IMR-90 (cell line): ENCODE results near the gene GPX4. TPM values are rescaled to one million over a fixed set of nuclear protein-coding genes. Genes with fewer than 3 reads are reported as not detected.
A peak's percentile ranks its signal among the peaks of the same experiment; 100 is the strongest.

Experiments
- ATAC-seq: fragments of 200-7000 bp; cut with Tn5 transposase; 2 replicates; pipeline ENCODE4 v1.9.1; 2020; ENCODE audit warnings: low read depth, mild to moderate bottlenecking, moderate library complexity
- BruUV-seq: library from RNA; stranded (reverse); fragments of 400-500 nt; replicated peaks from 2 replicates; lab custom pipeline; 2021; lab: Mats Ljungman, UMichigan
- CTCF ChIA-PET: fragments of 300-600 bp; formaldehyde crosslinking; extraction: SDS; loops from one replicate; lab custom pipeline; 2021; ENCODE audit warnings: antibody characterized with exemption; lab: Yijun Ruan, JAX
- POLR2A ChIA-PET: fragments of 300-600 bp; sonication (Branson Sonifier 250); formaldehyde crosslinking; loops from one replicate; lab custom pipeline; 2022; ENCODE audit warnings: antibody characterized with exemption; ENCODE audit not compliant: unreplicated experiment; lab: Charles Lee
- DNase-seq: peaks from one replicate; pipeline ENCODE4 v3.0.0; 2013
- H2AFZ ChIP-seq: replicated peaks from 2 replicates; pipeline ENCODE3; 2013; ENCODE audit warnings: low read length, mild to moderate bottlenecking; ENCODE audit not compliant: poor library complexity
- H2AK5ac ChIP-seq: 2 replicates; pipeline ENCODE4 v1.6.1; 2013; ENCODE audit warnings: low read depth, low read length, inconsistent platforms
- H2AK9ac ChIP-seq: replicated peaks from 2 replicates; pipeline ENCODE3; 2013; ENCODE audit warnings: mild to moderate bottlenecking, low read depth, low read length, moderate library complexity; ENCODE audit not compliant: poor library complexity
- H2BK120ac ChIP-seq: 2 replicates; pipeline ENCODE4 v1.6.1; 2013; ENCODE audit warnings: low read depth, low read length, inconsistent platforms
- H2BK15ac ChIP-seq: 3 replicates; pipeline ENCODE4 v1.6.1; 2013; ENCODE audit warnings: low read depth, low read length, inconsistent platforms
- H2BK20ac ChIP-seq: 2 replicates; pipeline ENCODE4 v1.6.1; 2013; ENCODE audit warnings: low read depth, mild to moderate bottlenecking, inconsistent platforms, low read length, moderate library complexity
- H2BK5ac ChIP-seq: 2 replicates; pipeline ENCODE4 v1.6.1; 2013; ENCODE audit warnings: mild to moderate bottlenecking, low read depth, low read length, inconsistent platforms; ENCODE audit not compliant: poor library complexity, severe bottlenecking
- H3K14ac ChIP-seq: replicated peaks from 2 replicates; pipeline ENCODE4 v1.6.1; 2013; ENCODE audit warnings: low read depth, low read length, inconsistent platforms
- H3K18ac ChIP-seq: 2 replicates; pipeline ENCODE4 v1.6.1; 2013; ENCODE audit warnings: low read depth, low read length, control low read depth
- H3K23ac ChIP-seq: 2 replicates; pipeline ENCODE4 v1.6.1; 2013; ENCODE audit warnings: low read depth, low read length, inconsistent platforms
- H3K27ac ChIP-seq: 2 replicates; pipeline ENCODE4 v1.5.1; 2013; ENCODE audit warnings: mild to moderate bottlenecking, control low read depth, low read length; ENCODE audit not compliant: insufficient read depth
- H3K27me3 ChIP-seq: 2 replicates; pipeline ENCODE4 v1.6.1; 2013; ENCODE audit warnings: low read length; ENCODE audit not compliant: control insufficient read depth, insufficient read depth
- H3K36me3 ChIP-seq: 2 replicates; pipeline ENCODE4 v1.6.1; 2013; ENCODE audit warnings: low read length, mixed read lengths; ENCODE audit not compliant: control insufficient read depth, insufficient read depth
- H3K4ac ChIP-seq: 2 replicates; pipeline ENCODE4 v1.6.1; 2013; ENCODE audit warnings: low read depth, low read length, inconsistent platforms
- H3K4me1 ChIP-seq: 2 replicates; pipeline ENCODE4 v1.6.1; 2013; ENCODE audit warnings: low read length, mixed read lengths; ENCODE audit not compliant: control insufficient read depth, insufficient read depth
- H3K4me2 ChIP-seq: 2 replicates; pipeline ENCODE4 v1.6.1; 2013; ENCODE audit warnings: low read depth, mild to moderate bottlenecking, control low read depth, low read length, moderate library complexity
- H3K4me3 ChIP-seq: 2 replicates; pipeline ENCODE4 v1.5.1; 2013; ENCODE audit warnings: low read depth, mild to moderate bottlenecking, control low read depth, low read length, moderate library complexity; ENCODE audit not compliant: insufficient read depth
- H3K56ac ChIP-seq: 2 replicates; pipeline ENCODE4 v1.6.1; 2013; ENCODE audit warnings: low read length, inconsistent platforms; ENCODE audit not compliant: insufficient read depth; ENCODE audit errors: extremely low read depth
- H3K79me1 ChIP-seq, 2 experiments: 2 replicates each; pipeline ENCODE4 v1.6.1; 2013; ENCODE audit warnings: low read length in 2 of 2, inconsistent platforms in 1 of 2, low read depth in 1 of 2
- H3K9ac ChIP-seq: 2 replicates; pipeline ENCODE4 v1.6.1; 2013; ENCODE audit warnings: low read depth, low read length, control low read depth
- H3K9me1 ChIP-seq: 2 replicates; pipeline ENCODE4 v1.6.1; 2013; ENCODE audit warnings: low read length, inconsistent platforms; ENCODE audit not compliant: insufficient read depth
- H3K9me3 ChIP-seq: 2 replicates; pipeline ENCODE4 v1.6.1; 2013; ENCODE audit warnings: low read length; ENCODE audit not compliant: control insufficient read depth, insufficient read depth
- H4K20me1 ChIP-seq: 2 replicates; pipeline ENCODE4 v1.6.1; 2013; ENCODE audit warnings: low read length, inconsistent platforms; ENCODE audit not compliant: insufficient read depth
- H4K5ac ChIP-seq: 2 replicates; pipeline ENCODE4 v1.6.1; 2013; ENCODE audit warnings: mild to moderate bottlenecking, low read depth, low read length, control low read depth
- H4K8ac ChIP-seq, 2 experiments: 2 replicates each; pipeline ENCODE4 v1.6.1; 2013; ENCODE audit warnings: low read depth in 2 of 2, low read length in 2 of 2, control low read depth in 1 of 2, inconsistent platforms in 1 of 2
- H4K91ac ChIP-seq: 2 replicates; pipeline ENCODE4 v1.6.1; 2013; ENCODE audit warnings: low read depth, low read length, inconsistent platforms; ENCODE audit not compliant: insufficient read depth
- BHLHE40 ChIP-seq: fragments of 150-350 bp; IDR thresholded peaks from 2 replicates; pipeline ENCODE4 v1.6.1; 2016; ENCODE audit warnings: mild to moderate bottlenecking, low read depth, low read length
- CEBPB ChIP-seq: IDR thresholded peaks from 2 replicates; pipeline ENCODE4 v1.6.1; 2012; ENCODE audit warnings: low read depth, low read length, improper control_type of control experiment
- CHD1 ChIP-seq: IDR thresholded peaks from 2 replicates; pipeline ENCODE4 v1.6.1; 2012; ENCODE audit warnings: low read depth, low read length, improper control_type of control experiment
- CTCF ChIP-seq: conservative IDR thresholded peaks from 2 replicates; pipeline ENCODE4 v1.5.1; 2012; ENCODE audit warnings: mild to moderate bottlenecking, low read depth, low read length, improper control_type of control experiment
- ELK1 ChIP-seq: fragments of 150-350 bp; IDR thresholded peaks from 2 replicates; pipeline ENCODE4 v1.6.1; 2016; ENCODE audit warnings: low read depth, mild to moderate bottlenecking, low read length, moderate library complexity, borderline replicate concordance
- FOS ChIP-seq: fragments of 150-350 bp; IDR thresholded peaks from 2 replicates; pipeline ENCODE4 v1.6.1; 2016; ENCODE audit warnings: low read depth, low read length
- MAFK ChIP-seq: IDR thresholded peaks from 2 replicates; pipeline ENCODE4 v1.6.1; 2012; ENCODE audit warnings: low read depth, low read length, improper control_type of control experiment
- MAZ ChIP-seq: IDR thresholded peaks from 2 replicates; pipeline ENCODE4 v1.6.1; 2012; ENCODE audit warnings: low read depth, mild to moderate bottlenecking, low read length, improper control_type of control experiment, moderate library complexity, borderline replicate concordance
- MXI1 ChIP-seq: IDR thresholded peaks from 2 replicates; pipeline ENCODE4 v1.6.1; 2012; ENCODE audit warnings: low read depth, mild to moderate bottlenecking, low read length, moderate library complexity, borderline replicate concordance
- NFE2L2 ChIP-seq: fragments of 150-350 bp; IDR thresholded peaks from 2 replicates; pipeline ENCODE4 v1.6.1; 2016; ENCODE audit warnings: low read depth, mild to moderate bottlenecking, low read length
- POLR2A ChIP-seq: IDR thresholded peaks from 2 replicates; pipeline ENCODE4 v1.6.1; 2012; ENCODE audit warnings: mild to moderate bottlenecking, low read depth, low read length
- RAD21 ChIP-seq: IDR thresholded peaks from 2 replicates; pipeline ENCODE4 v1.6.1; 2012; ENCODE audit warnings: low read length, improper control_type of control experiment
- RCOR1 ChIP-seq: IDR thresholded peaks from 2 replicates; pipeline ENCODE4 v1.6.1; 2012; ENCODE audit warnings: mild to moderate bottlenecking, low read length, improper control_type of control experiment; ENCODE audit not compliant: insufficient replicate concordance
- RFX5 ChIP-seq: IDR thresholded peaks from 2 replicates; pipeline ENCODE4 v1.8.0; 2012; ENCODE audit warnings: low read depth, mild to moderate bottlenecking, low read length, moderate library complexity
- SMC3 ChIP-seq: fragments of 150-350 bp; IDR thresholded peaks from 2 replicates; pipeline ENCODE4 v1.6.1; 2016; ENCODE audit warnings: low read depth, mild to moderate bottlenecking, antibody characterized with exemption, low read length, moderate library complexity
- WGBS, 2 experiments: methylation state at CpG; one replicate each; pipeline versions ENCODE4 v1.1.5 to v1.1.7; 2013; ENCODE audit warnings: missing lambda C conversion rate in 2 of 2; ENCODE audit not compliant: insufficient read length in 1 of 2; ENCODE audit errors: extremely low coverage in 2 of 2; 5-methylcytosine and 5-hydroxymethylcytosine counted together
- dilution Hi-C: fragments of 300-500 bp; cut with HindIII; formaldehyde crosslinking; loops from one replicate; pipeline ENCODE4 v1.14.3; 2018; ENCODE audit warnings: low sequenced_read_pairs; ENCODE audit not compliant: unreplicated experiment
- in situ Hi-C: fragments of 300-500 bp; cut with MboI; formaldehyde crosslinking; loops from 3 replicates; pipeline ENCODE4 v1.14.3; 2019; ENCODE audit warnings: low sequenced_read_pairs, inconsistent platforms, mixed read lengths
- intact Hi-C: fragments of 100-400 bp; cut with micrococcal nuclease; formaldehyde crosslinking; loops from 2 replicates; pipeline ENCODE4 v1.10.0; 2022
- polyA plus RNA-seq, 3 experiments: library from polyadenylated mRNA; depleted of rRNA; stranded (reverse); fragments of >200 nt; gene quantifications; 2 replicates each; pipeline ENCODE4 v1.2.3, GENCODE V29; 2012; ENCODE audit warnings: low replicate concordance in 1 of 3
- total RNA-seq: library from RNA; depleted of rRNA; stranded (reverse); fragments of >200 nt; gene quantifications from 2 replicates; pipeline ENCODE4 v1.2.3, GENCODE V29; 2012
- TF ChIP-seq, protein P1 (sequence below): fragments of 150-350 bp; IDR thresholded peaks from 2 replicates; pipeline ENCODE4 v1.6.1; 2017; ENCODE audit warnings: mild to moderate bottlenecking, antibody characterized with exemption, low read length, low read depth

The GPX4 gene
- total and polyA plus RNA-seq, 2 of the 4 experiments (the other 2 are of a cell fraction) = 357 to 1,083 TPM

GRCh38 chr19:1066251-1066747 is 37.5 kb upstream of the GPX4 start:
- dilution Hi-C loops (no loop called here), in situ Hi-C loops (no loop called here), intact Hi-C loops (no loop called here)
- H4K5ac ChIP-seq = no peak overlapping the region
- no peaks in the 10 kb centered on the region for H3K36me3 ChIP-seq
- peak overlapping the region; percentile 81 for H2AFZ ChIP-seq
- no peak overlapping the region for H3K4ac ChIP-seq
- H2AK5ac ChIP-seq = peak overlapping the region; percentile 9; the same call in 1 of the 2 replicates
- ATAC-seq (no peak), DNase-seq (no peak)
- no peak overlapping the region for H2BK120ac ChIP-seq
- CTCF ChIA-PET = no interaction called here
- no peak overlapping the region for H4K8ac ChIP-seq
- H2BK20ac ChIP-seq = no peak overlapping the region
- H3K18ac ChIP-seq = no peak overlapping the region
- H3K9me1 ChIP-seq = no peaks in the 10 kb centered on the region
- no peak overlapping the region for H2AK9ac ChIP-seq
- H4K20me1 ChIP-seq = peaks cover 6% of the 10 kb centered on the region; the same call in 1 of the 2 replicates
- TF ChIP-seq RCOR1 (no peak), FOS (no peak), RAD21 (no peak), MAFK (no peak), ELK1 (no peak), MXI1 (no peak), SMC3 (no peak), MAZ (no peak), NFE2L2 (no peak), CTCF (no peak), RFX5 (no peak), CHD1 (no peak), POLR2A (no peak), CEBPB (no peak), BHLHE40 (no peak)
- TF ChIP-seq, protein P1, sequence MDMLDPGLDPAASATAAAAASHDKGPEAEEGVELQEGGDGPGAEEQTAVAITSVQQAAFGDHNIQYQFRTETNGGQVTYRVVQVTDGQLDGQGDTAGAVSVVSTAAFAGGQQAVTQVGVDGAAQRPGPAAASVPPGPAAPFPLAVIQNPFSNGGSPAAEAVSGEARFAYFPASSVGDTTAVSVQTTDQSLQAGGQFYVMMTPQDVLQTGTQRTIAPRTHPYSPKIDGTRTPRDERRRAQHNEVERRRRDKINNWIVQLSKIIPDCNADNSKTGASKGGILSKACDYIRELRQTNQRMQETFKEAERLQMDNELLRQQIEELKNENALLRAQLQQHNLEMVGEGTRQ = no peak
- H3K56ac ChIP-seq = no peak overlapping the region
- no peak overlapping the region for H3K27ac ChIP-seq
- POLR2A ChIA-PET = no interaction called here
- H3K14ac ChIP-seq = no peak overlapping the region
- H3K79me1 ChIP-seq = no peaks in the 10 kb centered on the region
- H3K27me3 ChIP-seq = peaks cover 37% of the 10 kb centered on the region
- H3K9ac ChIP-seq = no peak overlapping the region
- no TSS peak for BruUV-seq
- 60% methylated on average over 1 of the region's 17 CpGs; no CpG with 5 or more reads in 1 of the 2 experiments for WGBS, 2 experiments
- H4K91ac ChIP-seq = no peak overlapping the region
- H3K4me1 ChIP-seq = peaks cover 3% of the 10 kb centered on the region; the same call in 1 of the 2 replicates
- no peak overlapping the region for H2BK15ac ChIP-seq
- no peak overlapping the region for H3K4me3 ChIP-seq
- no peaks in the 10 kb centered on the region; the same call in 1 of the 2 replicates for H3K9me3 ChIP-seq
- H3K23ac ChIP-seq = no peak overlapping the region
- no peak overlapping the region for H3K4me2 ChIP-seq
- no peak overlapping the region for H2BK5ac ChIP-seq
